ENCODE measurements around the gene AGPAT3. TPM values are rescaled to one million over a fixed set of nuclear protein-coding genes. Genes with fewer than 3 reads are reported as not detected.

Gene AGPAT3
- total and polyA plus RNA-seq, 10 of the 15 experiments (the other 5 are each of a cell fraction or from before 2014, with no cell fraction given), result 1.2 to 110 (median 30.8) TPM

GRCh38 chr21:43994085-43994484 lies 129.1 kb downstream of the AGPAT3 start (continued):
- TF ChIP-seq ASH2L (IDR thresholded peaks at IDR 0.05; ENCODE audit: borderline replicate concordance, low read depth) (no peak), CREB1 (IDR thresholded peaks at IDR 0.05; ENCODE audit: low read depth) (no peak), NFIC (IDR thresholded peaks at IDR 0.05; ENCODE audit: low read depth, low read length) (no peak), LARP7 (IDR thresholded peaks at IDR 0.05) (no peak), USF1 (IDR thresholded peaks at IDR 0.05; ENCODE audit: borderline replicate concordance, extremely low read length, insufficient read depth, low read depth, low read length) (no peak), NBN (IDR thresholded peaks at IDR 0.05) (no peak), SRF (IDR thresholded peaks at IDR 0.05; ENCODE audit: low read depth in 2 of 2, low read length in 2 of 2) (no peak)
- TF ChIP-seq, protein P1, sequence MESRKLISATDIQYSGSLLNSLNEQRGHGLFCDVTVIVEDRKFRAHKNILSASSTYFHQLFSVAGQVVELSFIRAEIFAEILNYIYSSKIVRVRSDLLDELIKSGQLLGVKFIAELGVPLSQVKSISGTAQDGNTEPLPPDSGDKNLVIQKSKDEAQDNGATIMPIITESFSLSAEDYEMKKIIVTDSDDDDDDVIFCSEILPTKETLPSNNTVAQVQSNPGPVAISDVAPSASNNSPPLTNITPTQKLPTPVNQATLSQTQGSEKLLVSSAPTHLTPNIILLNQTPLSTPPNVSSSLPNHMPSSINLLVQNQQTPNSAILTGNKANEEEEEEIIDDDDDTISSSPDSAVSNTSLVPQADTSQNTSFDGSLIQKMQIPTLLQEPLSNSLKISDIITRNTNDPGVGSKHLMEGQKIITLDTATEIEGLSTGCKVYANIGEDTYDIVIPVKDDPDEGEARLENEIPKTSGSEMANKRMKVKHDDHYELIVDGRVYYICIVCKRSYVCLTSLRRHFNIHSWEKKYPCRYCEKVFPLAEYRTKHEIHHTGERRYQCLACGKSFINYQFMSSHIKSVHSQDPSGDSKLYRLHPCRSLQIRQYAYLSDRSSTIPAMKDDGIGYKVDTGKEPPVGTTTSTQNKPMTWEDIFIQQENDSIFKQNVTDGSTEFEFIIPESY (IDR thresholded peaks at IDR 0.05), result no peak
- TF ChIP-seq, protein P2, sequence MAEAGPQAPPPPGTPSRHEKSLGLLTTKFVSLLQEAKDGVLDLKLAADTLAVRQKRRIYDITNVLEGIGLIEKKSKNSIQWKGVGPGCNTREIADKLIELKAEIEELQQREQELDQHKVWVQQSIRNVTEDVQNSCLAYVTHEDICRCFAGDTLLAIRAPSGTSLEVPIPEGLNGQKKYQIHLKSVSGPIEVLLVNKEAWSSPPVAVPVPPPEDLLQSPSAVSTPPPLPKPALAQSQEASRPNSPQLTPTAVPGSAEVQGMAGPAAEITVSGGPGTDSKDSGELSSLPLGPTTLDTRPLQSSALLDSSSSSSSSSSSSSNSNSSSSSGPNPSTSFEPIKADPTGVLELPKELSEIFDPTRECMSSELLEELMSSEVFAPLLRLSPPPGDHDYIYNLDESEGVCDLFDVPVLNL (IDR thresholded peaks at IDR 0.05; ENCODE audit: low read depth, low read length), result no peak

DNA sequence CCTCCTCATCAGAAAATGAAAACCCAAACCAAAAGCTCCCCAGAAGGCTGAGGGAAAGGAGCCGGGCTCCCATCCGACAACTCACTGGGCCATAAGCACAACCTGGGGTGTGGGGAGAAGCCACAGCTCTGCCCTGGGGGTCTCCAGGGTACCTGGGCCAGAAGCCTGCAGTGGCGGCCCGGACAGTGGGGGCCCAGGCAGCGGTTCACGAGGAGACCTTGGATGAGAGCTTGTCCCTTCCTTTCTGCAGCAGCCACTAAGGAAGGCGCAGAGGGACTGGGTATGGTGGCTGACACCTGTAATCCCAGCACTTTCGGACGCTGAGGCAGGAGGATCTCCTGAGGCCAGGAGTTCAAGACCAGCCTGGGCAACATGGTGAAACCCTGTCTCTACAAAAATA lies 129.6 kb downstream of the AGPAT3 start:
- Histone ChIP-seq H3K9me3 (replicated peaks; ENCODE audit: control insufficient read depth, insufficient read depth, low read length) (no peaks in the 10 kb centered on the region; the same call in 2 of the 3 replicates), H3K4me2 (ENCODE audit: control insufficient read depth, insufficient read depth) (no peak overlapping the region), H3K79me2 (ENCODE audit: control insufficient read depth, insufficient read depth, low read length) (no peaks in the 10 kb centered on the region), H2AFZ (ENCODE audit: control insufficient read depth, low read depth, low read length) (no peak overlapping the region), H3K27ac (ENCODE audit: control insufficient read depth, insufficient read depth) (no peak overlapping the region), H3K4me3 (no peak overlapping the region), H3K4me1 (ENCODE audit: control insufficient read depth, insufficient read depth, low read length) (no peaks in the 10 kb centered on the region), H3K27me3 (replicated peaks in 1 of 2; ENCODE audit: control insufficient read depth in 2 of 2, insufficient read depth in 2 of 2, low read length in 1 of 2) (peaks cover 0 to 1% of the 10 kb centered on the region in 2 experiments; a peak in 1 of 4 replicates), H4K20me1 (ENCODE audit: control insufficient read depth, insufficient read depth) (peaks cover 2% of the 10 kb centered on the region; the same call in 1 of the 2 replicates), H3K36me3 (ENCODE audit: control insufficient read depth in 2 of 2, insufficient read depth in 2 of 2, low read length in 1 of 2) (no peaks in the 10 kb centered on the region), H3K9ac (ENCODE audit: control insufficient read depth, insufficient read depth, low read length) (no peak overlapping the region)
- 72% methylated on average over 9 of the region's 9 CpGs for WGBS (ENCODE audit: insufficient coverage, insufficient replicate concordance, low lambda C conversion rate, missing lambda C conversion rate)
- in situ Hi-C loops (cut with MboI), result no loop called here
- POLR2A ChIA-PET, result no interaction called here
- RAD21 ChIA-PET (ENCODE audit: unreplicated experiment), result no interaction called here
- intact Hi-C loops (cut with micrococcal nuclease; ENCODE audit: unreplicated experiment), result no loop called here
- CTCF ChIA-PET, result no interaction called here
- BruUV-seq (replicated peaks), result no TSS peak
- SMC1A ChIA-PET (ENCODE audit: uncharacterized antibody, unreplicated experiment), result no interaction called here
- ATAC-seq (no peak), DNase-seq (ENCODE audit: low read depth, low spot score) (no peak), FAIRE-seq (no peak)
- TF ChIP-seq RELB (IDR thresholded peaks at IDR 0.05; ENCODE audit: low read depth), result no peak
- no peak for TF ChIP-seq CREM (IDR thresholded peaks at IDR 0.05; ENCODE audit: low read depth)
- TF ChIP-seq CBX3 (IDR thresholded peaks at IDR 0.05; ENCODE audit: borderline replicate concordance, low read depth), result no peak
- TF ChIP-seq, protein P3, sequence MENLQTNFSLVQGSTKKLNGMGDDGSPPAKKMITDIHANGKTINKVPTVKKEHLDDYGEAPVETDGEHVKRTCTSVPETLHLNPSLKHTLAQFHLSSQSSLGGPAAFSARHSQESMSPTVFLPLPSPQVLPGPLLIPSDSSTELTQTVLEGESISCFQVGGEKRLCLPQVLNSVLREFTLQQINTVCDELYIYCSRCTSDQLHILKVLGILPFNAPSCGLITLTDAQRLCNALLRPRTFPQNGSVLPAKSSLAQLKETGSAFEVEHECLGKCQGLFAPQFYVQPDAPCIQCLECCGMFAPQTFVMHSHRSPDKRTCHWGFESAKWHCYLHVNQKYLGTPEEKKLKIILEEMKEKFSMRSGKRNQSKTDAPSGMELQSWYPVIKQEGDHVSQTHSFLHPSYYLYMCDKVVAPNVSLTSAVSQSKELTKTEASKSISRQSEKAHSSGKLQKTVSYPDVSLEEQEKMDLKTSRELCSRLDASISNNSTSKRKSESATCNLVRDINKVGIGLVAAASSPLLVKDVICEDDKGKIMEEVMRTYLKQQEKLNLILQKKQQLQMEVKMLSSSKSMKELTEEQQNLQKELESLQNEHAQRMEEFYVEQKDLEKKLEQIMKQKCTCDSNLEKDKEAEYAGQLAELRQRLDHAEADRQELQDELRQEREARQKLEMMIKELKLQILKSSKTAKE (IDR thresholded peaks at IDR 0.05; ENCODE audit: low read depth, poor library complexity, severe bottlenecking), result no peak
- no peak for TF ChIP-seq YBX1 (IDR thresholded peaks at IDR 0.05)
